AG08396 (cell line): ENCODE measurements around the gene C8A.

Experiments
- DNase-seq: peaks from one replicate; pipeline ENCODE4 v3.0.0; 2012; ENCODE audit warnings: low spot score, mixed read lengths

The C8A gene

DNA sequence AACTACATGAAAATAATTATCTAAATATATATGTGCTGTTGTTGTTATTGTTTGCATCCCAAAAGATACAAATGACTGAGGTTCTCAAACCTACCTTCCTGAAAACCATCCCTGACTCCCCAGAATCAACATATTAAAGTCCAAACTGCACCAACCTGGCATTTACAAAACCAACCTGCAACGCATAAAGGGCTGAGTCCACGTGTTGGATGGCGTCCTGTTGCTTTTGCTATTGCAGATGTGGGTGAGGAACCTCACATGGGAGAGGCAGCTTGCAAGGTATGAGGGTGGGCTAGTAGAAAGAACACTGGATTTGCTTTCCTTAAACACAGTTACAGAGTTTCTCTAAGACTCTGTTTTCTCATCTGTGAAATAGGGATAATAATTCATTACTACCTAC, 112.8 kb downstream of the C8A start:
- no peak for DNase-seq
